PC-3 (cell line): ENCODE measurements around the gene KRTAP12-1. TPM values are rescaled to one million over a fixed set of nuclear protein-coding genes. Genes with fewer than 3 reads are reported as not detected.

Experiments
- ATAC-seq: fragments of 200-7000 bp; cut with Tn5 transposase; 2 replicates; pipeline ENCODE4 v1.9.1; 2020; ENCODE audit warnings: mild to moderate bottlenecking, moderate library complexity
- BruUV-seq: library from RNA; stranded (reverse); fragments of 400-500 nt; replicated peaks from 2 replicates; lab custom pipeline; 2021; lab: Mats Ljungman, UMichigan
- CTCF ChIA-PET: fragments of 300-600 bp; sonication (Branson Sonifier 250); formaldehyde crosslinking; loops from one replicate; lab custom pipeline; 2022; ENCODE audit warnings: antibody characterized with exemption; lab: Charles Lee
- POLR2A ChIA-PET: fragments of 300-600 bp; sonication (Branson Sonifier 250); formaldehyde crosslinking; loops from one replicate; lab custom pipeline; 2022; ENCODE audit warnings: antibody characterized with exemption; ENCODE audit not compliant: unreplicated experiment; lab: Charles Lee
- DNase-seq: peaks from one replicate; pipeline ENCODE4 v3.0.0-alpha.2; 2015
- H2AFZ ChIP-seq: fragments of 300-600 bp; sonication (generic); 2 replicates; pipeline ENCODE4 v1.6.0; 2016; ENCODE audit warnings: antibody characterized with exemption, low read length
- H3F3A ChIP-seq: fragments of 300-600 bp; sonication (generic); one replicate; pipeline ENCODE4 v1.6.0; 2017; ENCODE audit warnings: antibody characterized with exemption, low read length, control low read depth, mild to moderate bottlenecking; ENCODE audit not compliant: unreplicated experiment
- H3K27ac ChIP-seq: fragments of 300-600 bp; sonication (generic); 2 replicates; pipeline ENCODE4 v1.5.1; 2016; ENCODE audit warnings: mild to moderate bottlenecking, low read length
- H3K27me3 ChIP-seq: fragments of 300-600 bp; sonication (generic); 2 replicates; pipeline ENCODE4 v1.6.1; 2016; ENCODE audit warnings: low read length, mixed read lengths
- H3K36me3 ChIP-seq: fragments of 300-600 bp; sonication (generic); 2 replicates; pipeline ENCODE4 v1.6.1; 2016; ENCODE audit warnings: low read depth, mixed run types, low read length, mixed read lengths
- H3K4me1 ChIP-seq: fragments of 300-600 bp; sonication (generic); 2 replicates; pipeline ENCODE4 v1.5.1; 2016; ENCODE audit warnings: low read length; ENCODE audit not compliant: insufficient read depth
- H3K4me2 ChIP-seq: fragments of 300-600 bp; sonication (generic); 2 replicates; pipeline ENCODE4 v1.6.0; 2016; ENCODE audit warnings: low read length
- H3K4me3 ChIP-seq: fragments of 300-600 bp; sonication (generic); 2 replicates; pipeline ENCODE4 v1.5.1; 2016; ENCODE audit warnings: mild to moderate bottlenecking, low read length, mixed read lengths
- H3K79me2 ChIP-seq: fragments of 300-600 bp; sonication (generic); 2 replicates; pipeline ENCODE4 v1.6.1; 2017; ENCODE audit warnings: low read length, mixed read lengths
- H3K9ac ChIP-seq: fragments of 300-600 bp; sonication (generic); 2 replicates; pipeline ENCODE4 v1.6.0; 2016; ENCODE audit warnings: mild to moderate bottlenecking, low read length
- H3K9me2 ChIP-seq: fragments of 300-600 bp; sonication (generic); replicated peaks from 2 replicates; pipeline ENCODE4 v1.6.1; 2016; ENCODE audit warnings: mixed run types, low read length, mixed read lengths
- H3K9me3 ChIP-seq: fragments of 300-600 bp; sonication (generic); 2 replicates; pipeline ENCODE4 v1.6.1; 2016; ENCODE audit warnings: low read length, mixed read lengths
- H4K20me1 ChIP-seq: fragments of 300-600 bp; sonication (generic); 2 replicates; pipeline ENCODE4 v1.6.1; 2016; ENCODE audit warnings: low read length, mixed read lengths
- EZH2 ChIP-seq: fragments of 300-600 bp; sonication (generic); IDR thresholded peaks from one replicate; pipeline ENCODE4 v1.6.1; 2017; ENCODE audit warnings: antibody characterized with exemption, mild to moderate bottlenecking, low read length; ENCODE audit not compliant: unreplicated experiment
- EZH2phosphoT487 ChIP-seq: fragments of 300-600 bp; sonication (generic); IDR thresholded peaks from 2 replicates; pipeline ENCODE4 v1.6.1; 2018; ENCODE audit warnings: mild to moderate bottlenecking, antibody characterized with exemption, low read length, borderline replicate concordance
- intact Hi-C: fragments of 100-400 bp; cut with micrococcal nuclease; formaldehyde crosslinking; loops from 2 replicates; pipeline ENCODE4 v1.9.0; 2023
- total RNA-seq: library from RNA; depleted of rRNA; stranded (reverse); fragments of >200 nt; gene quantifications from 2 replicates; pipeline ENCODE4 v1.2.3, GENCODE V29; 2014
- TF ChIP-seq, protein P1 (sequence below): fragments of 300-600 bp; sonication (generic); conservative IDR thresholded peaks from 2 replicates; pipeline ENCODE4 v1.5.1; 2017; ENCODE audit warnings: antibody characterized with exemption, low read depth, mild to moderate bottlenecking, low read length

KRTAP12-1 gene
- total RNA-seq, 1 experiment from 2014 or later, result 0.62 TPM

DNA sequence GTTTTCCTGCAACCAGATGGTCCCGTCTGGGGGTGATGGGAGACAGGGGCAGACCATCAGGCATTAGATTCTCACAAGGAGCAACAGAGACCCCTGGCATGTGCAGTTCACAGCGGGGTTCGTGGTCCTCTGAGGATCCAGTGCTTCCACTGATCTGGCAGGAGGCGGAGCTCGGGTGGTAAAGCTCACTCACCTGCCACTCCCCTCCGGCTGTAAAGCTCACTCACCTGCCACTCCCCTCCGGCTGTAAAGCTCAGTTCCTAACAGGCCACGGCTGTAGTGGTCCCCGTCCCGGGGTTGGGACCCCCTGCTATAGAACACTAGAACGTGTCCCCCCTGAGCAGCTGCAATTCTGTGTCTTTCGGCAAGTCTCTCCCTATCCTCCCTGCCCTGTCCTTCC is 19.6 kb upstream of the KRTAP12-1 start:
- H3K36me3 ChIP-seq, result no peaks in the 10 kb centered on the region
- BruUV-seq, result no TSS peak
- no peak overlapping the region for H3K9ac ChIP-seq
- H2AFZ ChIP-seq, result no peak overlapping the region
- H3K27ac ChIP-seq, result no peak overlapping the region
- no peak for ATAC-seq
- no peaks in the 10 kb centered on the region for H3K27me3 ChIP-seq
- H4K20me1 ChIP-seq, result no peaks in the 10 kb centered on the region
- H3K9me2 ChIP-seq, result no peaks in the 10 kb centered on the region
- POLR2A ChIA-PET, result no interaction called here
- H3K4me2 ChIP-seq, result no peak overlapping the region
- intact Hi-C loops, result no loop called here
- DNase-seq, result no peak
- no peaks in the 10 kb centered on the region for H3F3A ChIP-seq
- no peaks in the 10 kb centered on the region for H3K4me1 ChIP-seq
- TF ChIP-seq, protein P1, sequence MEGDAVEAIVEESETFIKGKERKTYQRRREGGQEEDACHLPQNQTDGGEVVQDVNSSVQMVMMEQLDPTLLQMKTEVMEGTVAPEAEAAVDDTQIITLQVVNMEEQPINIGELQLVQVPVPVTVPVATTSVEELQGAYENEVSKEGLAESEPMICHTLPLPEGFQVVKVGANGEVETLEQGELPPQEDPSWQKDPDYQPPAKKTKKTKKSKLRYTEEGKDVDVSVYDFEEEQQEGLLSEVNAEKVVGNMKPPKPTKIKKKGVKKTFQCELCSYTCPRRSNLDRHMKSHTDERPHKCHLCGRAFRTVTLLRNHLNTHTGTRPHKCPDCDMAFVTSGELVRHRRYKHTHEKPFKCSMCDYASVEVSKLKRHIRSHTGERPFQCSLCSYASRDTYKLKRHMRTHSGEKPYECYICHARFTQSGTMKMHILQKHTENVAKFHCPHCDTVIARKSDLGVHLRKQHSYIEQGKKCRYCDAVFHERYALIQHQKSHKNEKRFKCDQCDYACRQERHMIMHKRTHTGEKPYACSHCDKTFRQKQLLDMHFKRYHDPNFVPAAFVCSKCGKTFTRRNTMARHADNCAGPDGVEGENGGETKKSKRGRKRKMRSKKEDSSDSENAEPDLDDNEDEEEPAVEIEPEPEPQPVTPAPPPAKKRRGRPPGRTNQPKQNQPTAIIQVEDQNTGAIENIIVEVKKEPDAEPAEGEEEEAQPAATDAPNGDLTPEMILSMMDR, result no peak
- TF ChIP-seq EZH2 (no peak), EZH2phosphoT487 (no peak)
- H3K4me3 ChIP-seq, result no peak overlapping the region
- CTCF ChIA-PET, result interaction anchor here (1.0 kb wide), 1 partner anchor 41 kb away, joined by 3 read pairs; no protein-coding TSS in a partner anchor
- H3K9me3 ChIP-seq, result no peaks in the 10 kb centered on the region
- H3K79me2 ChIP-seq, result no peaks in the 10 kb centered on the region

DNA sequence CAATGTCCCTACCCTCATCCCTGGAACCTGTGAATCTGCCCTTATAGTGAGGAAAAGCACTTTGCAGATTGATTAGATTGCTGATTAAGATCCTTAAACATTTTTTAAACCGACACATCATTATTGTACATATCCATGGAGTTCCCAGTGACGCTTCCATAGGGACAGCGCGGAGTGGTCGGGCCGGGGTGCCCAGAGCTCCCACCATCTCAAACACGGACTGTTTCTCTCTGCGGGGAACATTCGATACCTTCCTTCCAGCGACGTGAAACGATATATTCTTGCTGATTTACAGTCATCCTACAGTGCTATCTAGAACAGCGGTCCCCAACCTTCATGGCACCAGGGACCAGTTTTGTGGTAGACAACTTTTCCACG is 19.0 kb upstream of the KRTAP12-1 start:
- Histone ChIP-seq H2AFZ (no peak overlapping the region), H3K4me1 (no peaks in the 10 kb centered on the region), H3K79me2 (no peaks in the 10 kb centered on the region), H3K9ac (no peak overlapping the region), H3K4me3 (no peak overlapping the region), H3K4me2 (no peak overlapping the region), H3K27ac (no peak overlapping the region), H4K20me1 (no peaks in the 10 kb centered on the region), H3K36me3 (no peaks in the 10 kb centered on the region), H3K9me2 (no peaks in the 10 kb centered on the region), H3K9me3 (no peaks in the 10 kb centered on the region), H3K27me3 (no peaks in the 10 kb centered on the region), H3F3A (no peaks in the 10 kb centered on the region)
- intact Hi-C loops, result no loop called here
- ATAC-seq, result no peak
- DNase-seq, result no peak
- no TSS peak for BruUV-seq
- TF ChIP-seq EZH2phosphoT487, result no peak
- TF ChIP-seq, protein P1, result no peak
- TF ChIP-seq EZH2, result no peak
- POLR2A ChIA-PET, result no interaction called here
- CTCF ChIA-PET, result interaction anchor here (1.0 kb wide), 1 partner anchor 41 kb away, joined by 3 read pairs; no protein-coding TSS in a partner anchor

DNA sequence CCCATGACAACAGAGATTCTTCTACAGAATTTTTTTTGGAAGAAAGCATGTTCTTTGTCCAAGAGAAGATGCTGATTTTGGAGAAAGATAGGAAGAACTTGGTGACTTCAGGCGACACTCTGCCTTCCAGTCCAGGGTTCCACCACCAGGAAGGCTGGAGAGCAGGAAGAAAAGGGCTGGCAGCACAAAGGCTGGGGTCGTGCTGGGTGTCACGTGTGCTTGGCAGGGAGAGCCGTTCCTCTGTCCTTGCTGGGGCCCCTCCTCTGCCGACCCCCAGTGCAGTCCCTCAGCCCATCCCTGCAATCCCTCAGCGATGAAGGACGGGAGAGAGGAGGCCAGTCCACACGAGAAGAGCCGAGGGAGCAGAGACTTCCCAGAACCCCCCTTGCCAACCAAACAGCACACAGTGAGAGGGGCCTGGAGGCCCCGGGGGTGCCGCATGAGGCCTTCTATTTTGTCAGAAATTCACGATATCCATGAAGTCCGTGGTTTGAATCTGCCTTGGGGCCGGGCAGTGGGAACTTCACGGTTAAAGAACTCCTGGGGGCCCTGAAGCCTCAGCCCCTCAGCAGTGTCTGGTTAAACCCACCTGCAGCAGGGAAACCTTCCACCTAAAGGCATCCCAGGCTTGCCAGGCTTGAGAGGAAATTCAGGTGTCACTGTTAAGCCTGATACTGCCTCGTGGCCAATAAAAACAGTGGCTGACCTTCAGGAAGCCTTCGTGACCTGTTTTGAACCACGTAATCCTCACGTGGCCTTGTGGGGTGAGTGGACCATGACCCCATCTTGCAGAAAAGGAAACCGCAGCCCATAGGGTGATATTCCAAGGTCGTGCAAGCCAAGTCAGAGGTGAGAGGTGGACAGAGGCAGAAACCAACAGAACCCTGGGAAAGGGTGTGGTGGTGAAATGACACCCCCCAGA is 18.4 kb upstream of the KRTAP12-1 start:
- H3K4me1 ChIP-seq, result no peaks in the 10 kb centered on the region
- H4K20me1 ChIP-seq, result no peaks in the 10 kb centered on the region
- no peaks in the 10 kb centered on the region for H3K79me2 ChIP-seq
- H3K4me2 ChIP-seq, result no peak overlapping the region
- no peak overlapping the region for H3K9ac ChIP-seq
- ChIA-PET CTCF (no interaction called here), POLR2A (no interaction called here)
- no peaks in the 10 kb centered on the region for H3K36me3 ChIP-seq
- H3K9me2 ChIP-seq, result no peaks in the 10 kb centered on the region
- intact Hi-C loops, result no loop called here
- H2AFZ ChIP-seq, result no peak overlapping the region
- DNase-seq, result no peak
- no peak for ATAC-seq
- H3K27ac ChIP-seq, result no peak overlapping the region
- H3K4me3 ChIP-seq, result no peak overlapping the region
- H3K9me3 ChIP-seq, result no peaks in the 10 kb centered on the region
- H3K27me3 ChIP-seq, result no peaks in the 10 kb centered on the region
- BruUV-seq, result no TSS peak
- H3F3A ChIP-seq, result no peaks in the 10 kb centered on the region
- TF ChIP-seq, protein P1, result no peak
- TF ChIP-seq EZH2, result no peak
- no peak for TF ChIP-seq EZH2phosphoT487
